Measurements from ENCODE around the gene SLC5A10.

- no peak for TF ChIP-seq CTCF (IDR thresholded peaks at IDR 0.05)
- no peak for TF ChIP-seq POLR2AphosphoS5 (IDR thresholded peaks at IDR 0.05)
- TF ChIP-seq EP300 (IDR thresholded peaks at IDR 0.05), result no peak
Observed at GRCh38 chr17:18997650-18998196, 45.8 kb downstream of the SLC5A10 start.
